Mesenteric fat pad (tissue), 1 donor: ENCODE measurements around the gene LRP11. TPM values are rescaled to one million over a fixed set of nuclear protein-coding genes. Genes with fewer than 3 reads are reported as not detected.

Source experiments
- DNase-seq: peaks from one replicate; pipeline ENCODE4 v3.0.0-alpha.2; 2020; ENCODE audit warnings: low spot score
- total RNA-seq: library from RNA; stranded (reverse); fragmentation: NEBNext Ultra II Directional; extraction: Animal tissue kit (Norgen Biotek cat#: 25700); gene quantifications from one replicate; pipeline ENCODE4 v1.2.1, GENCODE V29; 2021
- donor health status: DM: yes; HTN: yes; CAD: no.

LRP11 gene
- total RNA-seq, 1 donor from 2014 or later, result 24.2 TPM

- DNase-seq, result no peak
Observed at GRCh38 chr6:149806127-149806526, 58.0 kb downstream of the LRP11 start.

- no peak for DNase-seq
Observed at GRCh38 chr6:149783551-149783950, 80.6 kb downstream of the LRP11 start.

GRCh38 chr6:149782337-149782736 is 81.8 kb downstream of the LRP11 start:
- DNase-seq, result no peak

- no peak for DNase-seq
Observed at GRCh38 chr6:149781715-149782114, 82.4 kb downstream of the LRP11 start.

GRCh38 chr6:149779644-149779963 is 84.6 kb downstream of the LRP11 start:
- DNase-seq, result no peak

DNA sequence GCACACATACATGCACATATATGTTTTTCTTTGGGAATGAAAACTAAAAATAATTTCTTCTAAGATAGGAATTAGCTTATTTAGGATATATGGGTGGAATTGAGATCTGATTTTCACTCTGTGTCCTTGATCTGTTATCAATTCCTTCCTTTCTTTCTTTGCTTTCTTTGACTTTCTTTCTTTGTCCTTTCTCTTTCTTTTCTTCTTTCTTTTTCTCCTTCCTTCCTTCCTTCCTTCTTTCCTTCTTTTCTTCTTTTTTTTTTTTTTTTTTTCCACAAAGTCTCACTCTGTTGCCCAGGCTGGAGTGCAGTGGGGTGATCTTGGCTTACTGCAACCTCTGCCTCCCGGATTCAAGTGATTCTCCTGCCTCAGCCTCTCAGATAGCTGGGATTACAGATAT is 86.5 kb downstream of the LRP11 start:
- no peak for DNase-seq

- no peak for DNase-seq
Observed at GRCh38 chr6:149771925-149772324, 92.2 kb downstream of the LRP11 start.

- no peak for DNase-seq
Observed at GRCh38 chr6:149771185-149771584, 93.0 kb downstream of the LRP11 start.

DNA sequence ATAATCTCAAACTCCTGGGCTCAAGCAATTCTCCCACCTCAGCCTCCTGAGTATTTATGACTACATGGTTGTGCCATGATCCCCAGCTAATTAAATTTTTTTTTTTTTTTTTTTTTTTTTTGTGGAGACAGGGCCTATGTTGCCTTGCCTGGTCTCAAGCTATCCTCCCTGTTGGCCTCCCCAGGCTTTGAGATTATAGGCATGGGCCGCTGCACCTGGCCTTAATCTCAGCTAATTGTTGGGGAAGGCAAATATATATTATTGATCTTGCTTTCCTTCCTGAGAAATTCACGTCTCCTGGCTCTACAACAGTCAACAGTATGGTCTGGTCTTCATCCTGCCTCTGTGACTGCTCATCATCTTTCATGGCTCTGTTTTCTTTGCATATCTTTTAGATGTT is 94.5 kb downstream of the LRP11 start:
- no peak for DNase-seq

Other genes with a start within 250 kb of the LRP11 start
- gene KATNA1, start 215.6 kb downstream of the LRP11 start, total RNA-seq, result 16.5 TPM
- 25.7 TPM for gene LATS1, start 146.3 kb downstream of the LRP11 start, total RNA-seq
- 29.9 TPM for gene NUP43, start 117.8 kb downstream of the LRP11 start, total RNA-seq
- 78.7 TPM for gene PCMT1, start 114.6 kb downstream of the LRP11 start, total RNA-seq
- 0.29 TPM for gene RAET1E, start 33.8 kb upstream of the LRP11 start, total RNA-seq
- gene RAET1G, start 58.8 kb upstream of the LRP11 start, total RNA-seq, result 0.51 TPM
- gene ULBP2, start 77.7 kb upstream of the LRP11 start, total RNA-seq, result 0.96 TPM
- 0.19 TPM for gene ULBP1, start 99.6 kb upstream of the LRP11 start, total RNA-seq
- not detected for gene RAET1L, start 161.2 kb upstream of the LRP11 start, total RNA-seq
- 3.0 TPM for gene ULBP3, start 204.8 kb upstream of the LRP11 start, total RNA-seq